HS-5 (cell line): ENCODE results near the gene CCN6.
"Not testable (repeated sequence)": the region's sequence is repeated elsewhere in the genome, so short reads cannot be mapped to it uniquely, and the experiment has no call there.

Experiments used
- DNase-seq: peaks from one replicate; pipeline ENCODE4 v3.0.0-alpha.2; 2012; ENCODE audit warnings: low read depth

Gene CCN6

GRCh38 chr6:112051251-112051740 lies 2.6 kb upstream of the CCN6 start:
- DNase-seq, result not testable (repeated sequence)

GRCh38 chr6:112054555-112055190 lies 769 bp downstream of the CCN6 start:
- no peak for DNase-seq

DNA sequence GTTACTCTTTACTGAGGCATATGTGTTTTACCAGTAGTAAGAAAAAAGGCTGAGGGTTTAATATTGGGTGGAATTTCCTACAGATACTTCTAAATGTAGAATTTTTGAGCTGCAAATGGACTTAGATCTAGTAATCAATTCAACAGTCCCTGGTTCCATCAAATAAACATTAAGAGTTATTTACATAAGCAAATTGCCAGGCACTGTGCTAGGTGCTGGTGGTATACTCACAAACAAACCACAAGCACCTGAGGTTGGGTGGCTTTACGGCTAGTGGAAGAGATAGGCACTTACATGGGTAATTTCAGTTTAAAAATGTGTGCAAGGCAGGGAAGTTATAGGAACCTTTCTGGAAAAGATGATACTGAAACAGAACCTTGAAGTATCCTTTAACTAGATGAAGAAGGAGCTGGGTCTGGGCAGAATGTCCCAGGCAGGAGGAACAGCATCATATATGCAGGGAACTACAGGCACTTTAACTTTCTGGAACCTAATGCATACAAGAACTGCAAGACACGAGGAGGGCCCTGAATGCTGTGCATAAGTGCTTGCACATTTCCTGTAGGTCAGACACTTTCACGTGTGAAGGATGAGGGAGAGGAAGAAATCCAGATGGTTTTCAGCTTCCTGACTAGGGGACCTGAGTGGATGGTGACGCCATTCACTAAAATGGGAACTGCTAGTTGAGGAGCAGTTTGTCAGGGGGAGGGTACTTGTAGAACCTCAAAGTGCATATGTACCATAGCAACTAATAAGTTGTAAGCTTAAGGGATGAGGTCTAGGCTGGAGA lies 4.5 kb downstream of the CCN6 start:
- DNase-seq, result no peak

GRCh38 chr6:112061605-112062004 lies 7.7 kb downstream of the CCN6 start:
- no peak for DNase-seq

DNA sequence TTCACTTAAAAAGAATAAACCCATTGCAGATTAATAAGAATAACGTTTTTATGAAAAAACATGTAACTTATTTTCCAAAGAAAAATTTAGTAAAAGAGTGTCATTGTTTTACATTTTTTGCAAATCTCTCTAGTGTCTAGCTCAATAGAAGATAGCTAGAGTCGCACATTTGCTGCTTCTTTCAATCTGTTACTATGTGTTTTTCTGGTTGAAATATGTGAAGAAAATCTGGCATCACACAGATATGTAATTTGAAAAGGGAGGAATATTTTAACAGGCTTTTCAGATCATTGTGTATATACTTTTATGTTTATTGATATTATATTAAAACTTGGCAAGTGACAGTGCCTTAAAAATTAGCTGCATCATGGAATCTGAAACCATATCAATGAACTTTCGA lies 9.1 kb downstream of the CCN6 start:
- no peak for DNase-seq

DNA sequence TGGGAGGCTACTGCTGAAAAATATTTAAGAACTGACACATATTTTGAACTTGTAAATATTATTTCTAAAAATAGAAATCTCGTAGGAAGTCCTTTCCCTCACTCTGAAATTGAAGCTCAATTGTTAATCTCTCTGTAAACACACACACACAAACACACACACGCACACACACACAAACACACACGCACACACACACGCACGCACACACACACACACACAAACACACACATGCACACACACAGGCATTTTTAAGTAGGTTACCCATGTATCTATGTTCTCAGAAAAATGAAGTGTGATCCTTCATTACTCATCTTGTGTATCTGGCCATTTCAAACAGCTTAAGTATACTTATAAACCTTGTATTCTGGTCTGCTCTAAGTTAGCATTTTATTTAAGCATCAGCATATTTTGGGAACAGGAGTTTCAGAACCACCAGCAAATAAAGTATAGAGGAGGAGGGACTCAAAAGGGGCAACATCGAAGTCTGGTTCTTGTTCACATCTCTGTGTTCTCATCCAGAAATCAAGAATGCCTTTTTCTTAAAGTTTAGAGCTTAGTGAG lies 11.6 kb downstream of the CCN6 start:
- DNase-seq, result no peak

DNA sequence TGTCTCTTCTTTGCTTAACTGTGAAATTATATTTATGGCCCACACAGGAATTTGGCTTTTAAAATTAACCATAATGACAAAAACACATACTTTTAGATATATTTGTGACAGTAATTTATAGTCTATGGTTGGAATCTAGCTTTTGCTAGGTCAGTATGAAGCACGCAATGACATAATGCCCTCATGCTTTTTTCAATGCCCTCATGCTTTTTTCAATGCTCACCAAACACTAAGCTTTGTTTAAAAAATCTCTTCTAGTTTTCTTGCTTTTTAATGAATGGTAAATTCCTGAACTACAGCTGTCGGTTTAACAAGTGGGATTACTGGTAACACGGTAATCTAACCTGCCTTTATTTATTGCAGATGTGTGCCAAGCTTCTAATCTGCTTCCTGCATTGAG lies 12.7 kb downstream of the CCN6 start:
- DNase-seq, result no peak

- DNase-seq, result no peak
Measured at GRCh38 chr6:112081569-112081968, 27.7 kb downstream of the CCN6 start.

DNA sequence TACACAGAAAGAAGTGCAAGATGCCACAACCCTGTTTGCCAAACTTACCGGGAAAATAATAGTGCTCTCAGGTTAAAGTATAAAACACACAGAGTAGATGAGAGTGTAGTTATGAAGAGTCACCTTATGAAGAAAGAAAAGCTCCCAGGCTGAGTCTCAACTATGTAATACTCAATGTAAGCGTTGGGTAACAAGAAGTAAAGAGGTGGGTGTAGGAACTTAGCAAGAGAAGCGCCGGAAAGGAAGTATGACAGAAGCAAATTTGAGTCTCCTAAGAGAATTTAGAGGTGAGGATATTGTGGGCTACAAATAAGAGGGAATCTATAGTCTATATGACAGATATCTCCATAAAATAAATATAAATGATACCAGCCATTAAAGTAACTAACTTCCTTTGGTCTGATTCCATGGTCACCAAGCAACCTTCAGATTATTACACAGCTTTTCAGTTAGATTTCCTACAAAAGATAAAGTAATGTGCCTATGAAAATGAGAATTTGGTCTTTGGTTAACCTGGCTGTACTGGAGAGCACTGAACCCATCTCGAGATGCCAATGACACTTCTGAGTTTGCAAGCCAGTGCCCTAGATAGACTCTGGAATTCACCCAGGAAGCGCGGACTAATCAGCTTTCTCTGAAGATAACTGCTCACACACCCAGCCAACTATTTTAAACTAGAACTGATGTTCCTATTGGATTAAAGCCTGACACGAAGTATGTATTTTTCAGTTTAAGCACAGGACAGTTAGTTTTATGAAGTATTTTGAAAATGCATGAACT lies 31.6 kb downstream of the CCN6 start:
- DNase-seq, result no peak

DNA sequence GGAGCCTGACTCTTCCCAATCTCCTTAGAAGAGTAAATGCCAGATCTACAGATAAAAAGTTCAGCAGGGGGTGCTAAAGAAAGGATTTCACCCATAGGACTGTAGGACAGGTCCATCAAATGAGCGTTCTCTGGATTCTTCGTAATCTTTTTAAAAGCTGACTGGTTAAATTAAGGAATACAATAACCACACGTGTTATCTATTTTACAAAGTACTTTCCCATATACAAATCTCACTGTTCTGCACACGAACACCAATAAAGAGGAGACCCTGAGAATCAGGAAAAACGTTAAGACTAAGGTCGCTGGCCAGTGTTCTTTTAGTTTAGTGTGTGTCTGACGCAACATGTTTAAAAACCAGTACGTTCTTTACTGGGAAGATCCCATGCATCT lies 32.8 kb downstream of the CCN6 start:
- peak; percentile 33 for DNase-seq

DNA sequence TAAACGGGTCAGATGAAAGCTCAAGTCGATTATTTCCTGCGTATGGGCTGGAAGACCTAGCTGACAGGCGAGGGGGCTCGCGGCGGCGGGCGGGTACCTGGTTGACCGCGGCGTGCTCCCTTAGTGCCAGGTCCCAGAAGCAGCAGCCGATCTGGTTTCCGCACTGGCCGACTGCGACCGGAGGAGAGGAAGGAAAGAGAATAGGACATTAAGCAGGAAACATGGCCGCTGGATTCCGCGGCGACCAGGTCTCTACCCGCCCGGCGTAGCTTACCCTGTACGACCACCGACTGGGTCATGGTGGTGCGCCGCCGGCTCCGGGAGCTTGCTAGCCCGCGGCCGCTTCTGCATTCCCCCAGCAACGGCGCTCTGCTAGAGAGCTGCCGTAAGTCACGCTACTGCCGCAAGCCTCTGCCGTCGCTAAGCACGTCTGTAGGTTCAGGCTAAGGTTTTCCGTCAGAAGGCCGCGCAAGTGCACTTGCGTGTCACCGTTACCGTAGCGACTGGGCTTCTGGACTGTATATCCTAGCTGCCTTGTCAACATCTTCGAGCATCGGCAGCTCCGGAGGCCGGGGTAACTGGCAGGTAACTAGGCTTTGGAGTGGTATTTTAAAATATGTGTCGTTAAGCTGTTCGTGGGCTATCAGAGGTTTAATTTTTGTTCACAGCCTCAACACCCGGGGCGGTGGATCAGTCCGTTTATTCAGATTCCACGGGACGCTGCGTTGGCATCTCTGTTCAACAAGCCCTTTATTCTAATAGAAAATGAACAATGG lies 33.4 kb downstream of the CCN6 start, which contains the start of the genes FAM229B and TUBE1:
FAM229B (plus strand) TSS at position 456 of the 776 bp plus-strand sequence. CDS start 11,693 bp downstream, outside the sequence.
TUBE1 (minus strand) TSS at position 347 of the 776 bp plus-strand sequence; CDS start at position 299, 48 bp downstream.
- DNase-seq, result peak; percentile 82

DNA sequence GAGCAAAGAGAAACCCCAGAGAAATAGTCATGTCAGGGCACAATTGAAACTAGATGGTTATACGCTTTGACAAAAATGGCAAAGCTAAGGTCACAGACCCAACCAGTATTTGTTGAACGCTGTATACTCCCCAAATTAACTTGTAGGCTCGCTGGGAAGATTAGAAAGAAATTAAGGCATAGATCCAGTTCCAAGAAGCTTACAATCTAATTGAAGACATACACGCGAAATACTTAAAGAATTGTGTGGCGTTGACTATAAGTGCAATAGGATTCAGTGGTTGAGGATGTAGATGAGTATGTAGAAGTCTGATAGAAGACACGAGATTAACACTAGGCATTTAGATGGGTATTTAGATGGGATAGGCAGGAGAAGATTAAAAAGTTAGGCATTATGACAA lies 34.0 kb downstream of the CCN6 start:
- DNase-seq, result no peak

DNA sequence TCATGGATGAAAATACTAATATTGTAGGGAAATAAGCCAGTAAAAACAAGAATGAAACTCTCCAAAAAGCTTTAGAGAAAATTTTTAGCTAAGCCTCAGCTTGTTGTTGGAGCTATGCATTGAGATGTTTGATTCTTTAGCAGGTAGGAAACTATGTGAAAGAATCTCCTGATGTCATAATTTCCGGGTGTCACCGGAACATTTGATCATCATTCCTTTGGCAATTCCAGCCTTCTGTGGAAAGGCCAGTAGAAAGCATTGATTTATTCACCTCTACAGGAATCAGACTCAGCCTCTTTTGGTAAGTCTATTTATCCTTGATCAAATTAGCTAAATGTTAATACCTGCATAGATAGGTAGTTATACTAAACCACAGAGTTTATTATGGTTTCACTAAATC lies 43.0 kb downstream of the CCN6 start:
- DNase-seq, result no peak

DNA sequence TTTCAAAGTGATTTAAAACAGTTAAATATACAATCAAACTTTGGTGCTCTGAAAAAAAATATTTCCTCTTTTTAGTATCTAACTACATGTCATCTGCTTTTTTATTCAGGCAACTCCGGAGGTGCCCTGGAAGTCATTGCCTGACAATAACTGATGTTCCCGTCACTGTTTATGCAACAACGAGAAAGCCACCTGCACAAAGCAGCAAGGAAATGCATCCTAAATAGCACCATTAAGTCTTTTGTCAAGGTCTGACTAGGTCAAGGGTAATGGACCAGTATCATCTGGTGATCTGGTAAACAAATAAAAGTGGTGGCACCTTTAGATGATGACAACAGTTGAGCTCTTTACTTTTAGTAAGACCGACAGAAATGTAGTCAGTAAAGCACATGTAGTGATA lies 46.7 kb downstream of the CCN6 start:
- no peak for DNase-seq

- not testable (repeated sequence) for DNase-seq
Measured at GRCh38 chr6:112106026-112106425, 52.1 kb downstream of the CCN6 start.

DNA sequence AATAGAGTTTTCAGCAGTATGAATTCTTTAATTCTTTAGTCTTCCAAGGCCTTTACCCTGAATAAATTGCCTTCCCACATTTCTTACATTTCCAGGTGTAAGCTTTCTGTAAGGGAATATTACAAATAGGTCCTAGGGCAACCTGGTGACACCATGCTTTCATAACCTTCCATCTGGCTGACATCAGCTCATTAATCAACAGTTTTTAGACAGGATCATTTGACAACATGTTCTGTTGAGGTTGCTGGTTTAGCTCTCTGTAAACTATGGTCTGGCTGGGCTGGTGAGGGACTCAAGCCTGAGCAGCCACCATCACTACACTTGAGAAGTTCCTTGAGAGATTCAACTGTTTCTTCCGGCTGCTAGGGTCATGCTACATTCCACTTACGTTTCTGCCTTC lies 52.7 kb downstream of the CCN6 start:
- DNase-seq, result no peak

- DNase-seq, result no peak
Measured at GRCh38 chr6:112109262-112109661, 55.4 kb downstream of the CCN6 start.

GRCh38 chr6:112113431-112113830 lies 59.5 kb downstream of the CCN6 start:
- no peak for DNase-seq

DNA sequence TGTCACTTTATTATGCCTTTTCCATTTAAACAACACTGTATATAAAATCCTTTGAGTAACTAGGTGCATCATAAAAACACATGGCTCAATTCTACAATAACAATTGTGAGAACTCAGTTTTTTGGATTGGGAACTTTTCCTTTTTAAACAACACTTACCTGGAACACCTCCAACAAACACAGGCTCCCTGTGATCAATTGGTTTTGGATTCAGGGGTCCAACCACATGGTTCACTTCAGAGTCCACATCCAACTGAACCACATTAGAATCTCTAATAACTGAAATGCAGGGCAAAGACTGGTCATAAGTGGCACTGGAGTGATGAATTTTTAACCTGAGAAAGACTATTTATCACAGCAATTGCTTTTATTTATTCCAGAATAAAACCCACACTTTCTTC lies 60.0 kb downstream of the CCN6 start:
- DNase-seq, result no peak

DNA sequence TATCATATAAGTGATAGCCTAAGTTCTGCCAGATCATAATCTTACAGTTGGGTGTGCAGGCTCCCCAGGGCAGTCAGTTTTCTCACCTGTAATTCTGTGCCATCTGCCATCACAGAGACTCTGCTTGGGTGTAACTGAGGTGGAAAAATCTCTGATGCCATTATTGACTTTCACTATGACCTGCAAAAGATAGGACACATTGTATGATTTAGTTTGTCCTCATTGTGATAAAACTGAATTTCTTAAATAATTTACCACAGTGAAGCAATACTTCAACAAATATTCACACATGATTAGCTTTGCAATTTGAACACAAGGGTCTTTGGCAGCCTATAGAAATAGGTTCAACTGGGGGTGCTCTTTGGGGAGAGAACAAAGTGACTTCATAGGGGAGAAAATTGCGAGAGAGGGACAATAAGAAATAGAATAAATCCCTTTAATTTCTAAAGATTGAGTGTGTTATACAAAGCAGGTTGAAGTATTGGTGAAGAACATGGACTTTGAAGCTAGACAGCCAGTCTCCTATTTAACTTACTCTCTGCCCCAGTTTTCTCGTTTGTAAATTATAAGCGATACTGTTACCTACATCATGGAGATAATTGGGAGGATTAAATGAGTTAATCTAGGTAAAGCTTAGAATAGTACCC lies 60.8 kb downstream of the CCN6 start:
- DNase-seq, result no peak

DNA sequence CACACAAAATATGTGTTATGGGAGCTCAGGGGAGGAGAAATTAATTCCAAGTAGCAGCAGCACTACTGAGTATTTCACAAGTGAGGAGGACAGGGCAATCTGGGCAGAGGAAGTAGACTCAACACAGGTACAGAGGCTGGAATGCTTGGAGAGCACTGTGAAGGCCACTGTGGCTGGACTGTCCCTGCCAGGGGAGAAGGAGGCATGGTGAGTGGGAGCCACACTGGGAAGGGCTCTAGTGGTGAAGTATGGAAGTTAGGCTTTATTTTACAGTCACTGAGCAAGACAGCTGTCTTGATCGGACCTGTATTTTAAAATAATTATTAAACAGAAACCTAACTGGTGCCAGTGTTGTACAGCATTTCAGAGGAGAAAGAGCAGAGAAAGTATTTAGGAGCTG lies 62.3 kb downstream of the CCN6 start:
- no peak for DNase-seq
